ENCODE data around the gene MPV17.
A peak's percentile ranks its signal among the peaks of the same experiment; 100 is the strongest.
"Not testable (repeated sequence)": the region's sequence is repeated elsewhere in the genome, so short reads cannot be mapped to it uniquely, and the experiment has no call there.

Gene MPV17

GRCh38 chr2:27322301-27322765 is 564 bp downstream of the MPV17 start:
- DNase-seq: no peak

- DNase-seq: no peak
Observed at GRCh38 chr2:27320958-27321543, 1.8 kb downstream of the MPV17 start.

GRCh38 chr2:27319839-27320238 is 3.1 kb downstream of the MPV17 start:
- DNase-seq: not testable (repeated sequence)

- DNase-seq: no peak
Observed at GRCh38 chr2:27316655-27317412, 6.1 kb downstream of the MPV17 start.

- DNase-seq: no peak
Observed at GRCh38 chr2:27315122-27315521, 7.8 kb downstream of the MPV17 start.

GRCh38 chr2:27314709-27315108 is 8.2 kb downstream of the MPV17 start:
- no peak for DNase-seq

GRCh38 chr2:27313882-27314645 is 8.8 kb downstream of the MPV17 start:
- no peak for DNase-seq

GRCh38 chr2:27312152-27312551 is 10.7 kb downstream of the MPV17 start:
- DNase-seq: no peak

GRCh38 chr2:27309651-27310050 is 13.2 kb downstream of the MPV17 start:
- no peak for DNase-seq

- DNase-seq: no peak
Observed at GRCh38 chr2:27308359-27308881, 14.5 kb downstream of the MPV17 start, which contains the start of gene UCN. Gene UCN (minus strand): TSS chr2:27308445. CDS start chr2:27307895, 550 bp downstream.

- no peak for DNase-seq
Observed at GRCh38 chr2:27307545-27308358, 15.1 kb downstream of the MPV17 start.

GRCh38 chr2:27307287-27307544 is 15.7 kb downstream of the MPV17 start:
- no peak for DNase-seq

- DNase-seq: no peak
Observed at GRCh38 chr2:27306573-27307286, 16.2 kb downstream of the MPV17 start.

GRCh38 chr2:27306136-27306535 is 16.8 kb downstream of the MPV17 start:
- no peak for DNase-seq

GRCh38 chr2:27305516-27305915 is 17.4 kb downstream of the MPV17 start:
- DNase-seq: no peak

GRCh38 chr2:27304488-27305240 is 18.2 kb downstream of the MPV17 start:
- DNase-seq: no peak

GRCh38 chr2:27303093-27304025 is 19.5 kb downstream of the MPV17 start:
- peak; percentile 37 for DNase-seq

- not testable (repeated sequence) for DNase-seq
Observed at GRCh38 chr2:27300606-27301005, 22.3 kb downstream of the MPV17 start.

GRCh38 chr2:27298391-27299080 is 24.4 kb downstream of the MPV17 start:
- no peak for DNase-seq

- DNase-seq: no peak
Observed at GRCh38 chr2:27297195-27297594, 25.7 kb downstream of the MPV17 start.

All from GF-D8 (cell line).